ENCODE results near the gene CMSS1.

DNA sequence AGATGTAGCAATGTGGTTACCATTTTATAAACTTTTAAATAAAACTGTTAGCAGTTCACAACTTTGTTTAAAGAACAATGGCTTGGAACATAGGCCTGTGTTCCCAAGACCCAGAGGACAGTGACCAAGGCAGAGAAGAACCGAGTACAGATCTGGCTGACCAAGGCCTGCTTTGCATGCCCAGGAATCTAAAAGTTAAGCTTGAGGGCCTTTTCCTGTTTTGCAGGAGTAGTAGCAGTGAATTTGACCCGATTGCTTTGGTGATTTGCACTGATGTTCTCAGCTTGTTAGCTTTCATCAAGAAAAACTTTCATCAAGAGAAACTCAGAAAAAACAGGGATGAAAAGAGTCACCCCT lies 286.8 kb downstream of the CMSS1 start:
- TF ChIP-seq, protein P1, sequence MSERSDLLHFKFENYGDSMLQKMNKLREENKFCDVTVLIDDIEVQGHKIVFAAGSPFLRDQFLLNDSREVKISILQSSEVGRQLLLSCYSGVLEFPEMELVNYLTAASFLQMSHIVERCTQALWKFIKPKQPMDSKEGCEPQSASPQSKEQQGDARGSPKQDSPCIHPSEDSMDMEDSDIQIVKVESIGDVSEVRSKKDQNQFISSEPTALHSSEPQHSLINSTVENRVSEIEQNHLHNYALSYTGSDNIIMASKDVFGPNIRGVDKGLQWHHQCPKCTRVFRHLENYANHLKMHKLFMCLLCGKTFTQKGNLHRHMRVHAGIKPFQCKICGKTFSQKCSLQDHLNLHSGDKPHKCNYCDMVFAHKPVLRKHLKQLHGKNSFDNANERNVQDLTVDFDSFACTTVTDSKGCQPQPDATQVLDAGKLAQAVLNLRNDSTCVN (tag by site-specific recombination; optimal IDR thresholded peaks at IDR 0.05) = no peak
- TF ChIP-seq, protein P2, sequence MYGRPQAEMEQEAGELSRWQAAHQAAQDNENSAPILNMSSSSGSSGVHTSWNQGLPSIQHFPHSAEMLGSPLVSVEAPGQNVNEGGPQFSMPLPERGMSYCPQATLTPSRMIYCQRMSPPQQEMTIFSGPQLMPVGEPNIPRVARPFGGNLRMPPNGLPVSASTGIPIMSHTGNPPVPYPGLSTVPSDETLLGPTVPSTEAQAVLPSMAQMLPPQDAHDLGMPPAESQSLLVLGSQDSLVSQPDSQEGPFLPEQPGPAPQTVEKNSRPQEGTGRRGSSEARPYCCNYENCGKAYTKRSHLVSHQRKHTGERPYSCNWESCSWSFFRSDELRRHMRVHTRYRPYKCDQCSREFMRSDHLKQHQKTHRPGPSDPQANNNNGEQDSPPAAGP (tag by site-specific recombination; IDR thresholded peaks at IDR 0.05) = no peak
- no peak for TF ChIP-seq ZNF768 (tag by site-specific recombination; IDR thresholded peaks at IDR 0.05)
- TF ChIP-seq ZBTB7A (tag by site-specific recombination; IDR thresholded peaks at IDR 0.05; ENCODE audit: low read depth) = no peak
- TF ChIP-seq, protein P3, sequence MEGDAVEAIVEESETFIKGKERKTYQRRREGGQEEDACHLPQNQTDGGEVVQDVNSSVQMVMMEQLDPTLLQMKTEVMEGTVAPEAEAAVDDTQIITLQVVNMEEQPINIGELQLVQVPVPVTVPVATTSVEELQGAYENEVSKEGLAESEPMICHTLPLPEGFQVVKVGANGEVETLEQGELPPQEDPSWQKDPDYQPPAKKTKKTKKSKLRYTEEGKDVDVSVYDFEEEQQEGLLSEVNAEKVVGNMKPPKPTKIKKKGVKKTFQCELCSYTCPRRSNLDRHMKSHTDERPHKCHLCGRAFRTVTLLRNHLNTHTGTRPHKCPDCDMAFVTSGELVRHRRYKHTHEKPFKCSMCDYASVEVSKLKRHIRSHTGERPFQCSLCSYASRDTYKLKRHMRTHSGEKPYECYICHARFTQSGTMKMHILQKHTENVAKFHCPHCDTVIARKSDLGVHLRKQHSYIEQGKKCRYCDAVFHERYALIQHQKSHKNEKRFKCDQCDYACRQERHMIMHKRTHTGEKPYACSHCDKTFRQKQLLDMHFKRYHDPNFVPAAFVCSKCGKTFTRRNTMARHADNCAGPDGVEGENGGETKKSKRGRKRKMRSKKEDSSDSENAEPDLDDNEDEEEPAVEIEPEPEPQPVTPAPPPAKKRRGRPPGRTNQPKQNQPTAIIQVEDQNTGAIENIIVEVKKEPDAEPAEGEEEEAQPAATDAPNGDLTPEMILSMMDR (tag by site-specific recombination; IDR thresholded peaks at IDR 0.05) = no peak
- TF ChIP-seq, protein P4, sequence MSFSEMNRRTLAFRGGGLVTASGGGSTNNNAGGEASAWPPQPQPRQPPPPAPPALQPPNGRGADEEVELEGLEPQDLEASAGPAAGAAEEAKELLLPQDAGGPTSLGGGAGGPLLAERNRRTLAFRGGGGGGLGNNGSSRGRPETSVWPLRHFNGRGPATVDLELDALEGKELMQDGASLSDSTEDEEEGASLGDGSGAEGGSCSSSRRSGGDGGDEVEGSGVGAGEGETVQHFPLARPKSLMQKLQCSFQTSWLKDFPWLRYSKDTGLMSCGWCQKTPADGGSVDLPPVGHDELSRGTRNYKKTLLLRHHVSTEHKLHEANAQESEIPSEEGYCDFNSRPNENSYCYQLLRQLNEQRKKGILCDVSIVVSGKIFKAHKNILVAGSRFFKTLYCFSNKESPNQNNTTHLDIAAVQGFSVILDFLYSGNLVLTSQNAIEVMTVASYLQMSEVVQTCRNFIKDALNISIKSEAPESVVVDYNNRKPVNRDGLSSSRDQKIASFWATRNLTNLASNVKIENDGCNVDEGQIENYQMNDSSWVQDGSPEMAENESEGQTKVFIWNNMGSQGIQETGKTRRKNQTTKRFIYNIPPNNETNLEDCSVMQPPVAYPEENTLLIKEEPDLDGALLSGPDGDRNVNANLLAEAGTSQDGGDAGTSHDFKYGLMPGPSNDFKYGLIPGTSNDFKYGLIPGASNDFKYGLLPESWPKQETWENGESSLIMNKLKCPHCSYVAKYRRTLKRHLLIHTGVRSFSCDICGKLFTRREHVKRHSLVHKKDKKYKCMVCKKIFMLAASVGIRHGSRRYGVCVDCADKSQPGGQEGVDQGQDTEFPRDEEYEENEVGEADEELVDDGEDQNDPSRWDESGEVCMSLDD (tag by site-specific recombination; IDR thresholded peaks at IDR 0.05) = no peak
- TF ChIP-seq ZNF274 (IDR thresholded peaks at IDR 0.05; ENCODE audit: low read length) = no peak
- no peak for TF ChIP-seq ZNF274 (tag by site-specific recombination; IDR thresholded peaks at IDR 0.05; ENCODE audit: borderline replicate concordance)
- TF ChIP-seq, protein P5, sequence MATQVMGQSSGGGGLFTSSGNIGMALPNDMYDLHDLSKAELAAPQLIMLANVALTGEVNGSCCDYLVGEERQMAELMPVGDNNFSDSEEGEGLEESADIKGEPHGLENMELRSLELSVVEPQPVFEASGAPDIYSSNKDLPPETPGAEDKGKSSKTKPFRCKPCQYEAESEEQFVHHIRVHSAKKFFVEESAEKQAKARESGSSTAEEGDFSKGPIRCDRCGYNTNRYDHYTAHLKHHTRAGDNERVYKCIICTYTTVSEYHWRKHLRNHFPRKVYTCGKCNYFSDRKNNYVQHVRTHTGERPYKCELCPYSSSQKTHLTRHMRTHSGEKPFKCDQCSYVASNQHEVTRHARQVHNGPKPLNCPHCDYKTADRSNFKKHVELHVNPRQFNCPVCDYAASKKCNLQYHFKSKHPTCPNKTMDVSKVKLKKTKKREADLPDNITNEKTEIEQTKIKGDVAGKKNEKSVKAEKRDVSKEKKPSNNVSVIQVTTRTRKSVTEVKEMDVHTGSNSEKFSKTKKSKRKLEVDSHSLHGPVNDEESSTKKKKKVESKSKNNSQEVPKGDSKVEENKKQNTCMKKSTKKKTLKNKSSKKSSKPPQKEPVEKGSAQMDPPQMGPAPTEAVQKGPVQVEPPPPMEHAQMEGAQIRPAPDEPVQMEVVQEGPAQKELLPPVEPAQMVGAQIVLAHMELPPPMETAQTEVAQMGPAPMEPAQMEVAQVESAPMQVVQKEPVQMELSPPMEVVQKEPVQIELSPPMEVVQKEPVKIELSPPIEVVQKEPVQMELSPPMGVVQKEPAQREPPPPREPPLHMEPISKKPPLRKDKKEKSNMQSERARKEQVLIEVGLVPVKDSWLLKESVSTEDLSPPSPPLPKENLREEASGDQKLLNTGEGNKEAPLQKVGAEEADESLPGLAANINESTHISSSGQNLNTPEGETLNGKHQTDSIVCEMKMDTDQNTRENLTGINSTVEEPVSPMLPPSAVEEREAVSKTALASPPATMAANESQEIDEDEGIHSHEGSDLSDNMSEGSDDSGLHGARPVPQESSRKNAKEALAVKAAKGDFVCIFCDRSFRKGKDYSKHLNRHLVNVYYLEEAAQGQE (tag by site-specific recombination; IDR thresholded peaks at IDR 0.05) = no peak
- no peak for TF ChIP-seq GLIS1 (tag by site-specific recombination; IDR thresholded peaks at IDR 0.05)
- TF ChIP-seq, protein P6, sequence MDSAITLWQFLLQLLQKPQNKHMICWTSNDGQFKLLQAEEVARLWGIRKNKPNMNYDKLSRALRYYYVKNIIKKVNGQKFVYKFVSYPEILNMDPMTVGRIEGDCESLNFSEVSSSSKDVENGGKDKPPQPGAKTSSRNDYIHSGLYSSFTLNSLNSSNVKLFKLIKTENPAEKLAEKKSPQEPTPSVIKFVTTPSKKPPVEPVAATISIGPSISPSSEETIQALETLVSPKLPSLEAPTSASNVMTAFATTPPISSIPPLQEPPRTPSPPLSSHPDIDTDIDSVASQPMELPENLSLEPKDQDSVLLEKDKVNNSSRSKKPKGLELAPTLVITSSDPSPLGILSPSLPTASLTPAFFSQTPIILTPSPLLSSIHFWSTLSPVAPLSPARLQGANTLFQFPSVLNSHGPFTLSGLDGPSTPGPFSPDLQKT (IDR thresholded peaks at IDR 0.05; ENCODE audit: borderline replicate concordance, low read depth, low read length) = no peak
